GM21737 (cell line): ENCODE measurements around the gene TRAK2.
"Not testable (repeated sequence)": the region's sequence is repeated elsewhere in the genome, so short reads cannot be mapped to it uniquely, and the experiment has no call there.

ENCODE experiments used
- ATAC-seq: cut with Tn5 transposase; IDR thresholded peaks from one replicate; pipeline ENCODE4 v1.9.1; 2021; ENCODE audit warnings: mild to moderate bottlenecking, moderate library complexity; ENCODE audit not compliant: unreplicated experiment

The TRAK2 gene, protein sequence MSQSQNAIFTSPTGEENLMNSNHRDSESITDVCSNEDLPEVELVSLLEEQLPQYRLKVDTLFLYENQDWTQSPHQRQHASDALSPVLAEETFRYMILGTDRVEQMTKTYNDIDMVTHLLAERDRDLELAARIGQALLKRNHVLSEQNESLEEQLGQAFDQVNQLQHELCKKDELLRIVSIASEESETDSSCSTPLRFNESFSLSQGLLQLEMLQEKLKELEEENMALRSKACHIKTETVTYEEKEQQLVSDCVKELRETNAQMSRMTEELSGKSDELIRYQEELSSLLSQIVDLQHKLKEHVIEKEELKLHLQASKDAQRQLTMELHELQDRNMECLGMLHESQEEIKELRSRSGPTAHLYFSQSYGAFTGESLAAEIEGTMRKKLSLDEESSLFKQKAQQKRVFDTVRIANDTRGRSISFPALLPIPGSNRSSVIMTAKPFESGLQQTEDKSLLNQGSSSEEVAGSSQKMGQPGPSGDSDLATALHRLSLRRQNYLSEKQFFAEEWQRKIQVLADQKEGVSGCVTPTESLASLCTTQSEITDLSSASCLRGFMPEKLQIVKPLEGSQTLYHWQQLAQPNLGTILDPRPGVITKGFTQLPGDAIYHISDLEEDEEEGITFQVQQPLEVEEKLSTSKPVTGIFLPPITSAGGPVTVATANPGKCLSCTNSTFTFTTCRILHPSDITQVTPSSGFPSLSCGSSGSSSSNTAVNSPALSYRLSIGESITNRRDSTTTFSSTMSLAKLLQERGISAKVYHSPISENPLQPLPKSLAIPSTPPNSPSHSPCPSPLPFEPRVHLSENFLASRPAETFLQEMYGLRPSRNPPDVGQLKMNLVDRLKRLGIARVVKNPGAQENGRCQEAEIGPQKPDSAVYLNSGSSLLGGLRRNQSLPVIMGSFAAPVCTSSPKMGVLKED

DNA sequence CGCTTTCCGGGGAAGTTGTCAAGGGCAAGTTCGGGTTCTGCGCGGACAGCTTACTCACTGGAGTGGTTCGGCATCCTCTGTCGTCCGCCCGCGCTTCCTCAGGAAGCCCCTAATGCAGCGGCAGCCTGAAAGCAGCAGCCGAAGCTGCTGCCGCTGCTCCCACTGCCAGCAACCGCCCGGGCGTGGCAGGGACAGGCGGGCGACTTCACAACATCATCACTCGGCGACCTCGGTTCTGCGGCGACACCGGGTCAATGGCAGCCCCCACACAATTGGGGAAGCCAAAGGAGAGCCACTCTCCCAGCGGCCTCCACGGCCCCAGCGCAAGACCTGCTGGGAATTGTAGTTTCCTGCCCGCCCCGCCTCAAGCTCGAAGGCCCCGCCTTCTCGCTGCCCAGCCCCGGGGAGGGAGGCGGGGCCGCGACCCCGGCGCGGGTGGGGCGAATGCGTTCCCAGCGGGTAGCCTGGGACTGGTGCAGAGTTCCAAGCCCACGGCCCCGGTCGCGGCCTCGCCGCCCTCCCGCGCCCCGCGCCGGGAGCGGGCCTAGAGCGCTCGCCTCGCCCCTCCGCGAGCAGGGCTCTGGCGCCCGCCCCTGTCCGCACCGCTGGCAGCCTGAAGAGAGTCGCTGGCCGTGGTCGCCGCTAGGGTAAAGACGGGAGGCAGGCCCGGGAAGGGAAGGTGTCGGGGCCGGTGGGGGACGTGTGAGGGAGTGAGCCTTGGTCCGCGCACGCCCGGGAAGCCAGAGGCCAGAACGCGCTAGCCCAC is at the start of gene TRAK2, which contains the start of gene STRADB:
TRAK2 (minus strand) TSS at position 167 of the 766 bp plus-strand sequence. CDS start 30,951 bp downstream, outside the sequence.
STRADB (plus strand) TSS at position 449 of the 766 bp plus-strand sequence. CDS start 3,101 bp downstream, outside the sequence.
- ATAC-seq, result peak; percentile 97

DNA sequence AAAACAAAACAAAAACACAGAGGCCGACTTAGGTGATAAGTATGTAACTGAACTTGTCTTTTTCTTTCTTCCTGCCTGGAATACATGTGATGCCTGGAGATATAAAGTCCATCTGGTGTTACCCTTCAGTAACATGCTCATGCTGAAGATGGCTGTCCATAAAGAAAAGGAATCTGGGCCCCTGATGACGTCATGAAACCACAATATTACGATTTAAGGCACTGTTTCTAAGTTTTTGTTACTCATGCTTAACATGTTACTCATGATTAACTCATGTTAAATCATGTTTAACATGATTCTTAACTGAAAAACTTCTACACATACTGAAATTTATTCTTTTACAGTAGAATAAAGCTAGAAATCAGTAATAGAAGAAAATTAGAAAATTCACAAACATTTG is 49.3 kb upstream of the TRAK2 start:
- no peak for ATAC-seq

DNA sequence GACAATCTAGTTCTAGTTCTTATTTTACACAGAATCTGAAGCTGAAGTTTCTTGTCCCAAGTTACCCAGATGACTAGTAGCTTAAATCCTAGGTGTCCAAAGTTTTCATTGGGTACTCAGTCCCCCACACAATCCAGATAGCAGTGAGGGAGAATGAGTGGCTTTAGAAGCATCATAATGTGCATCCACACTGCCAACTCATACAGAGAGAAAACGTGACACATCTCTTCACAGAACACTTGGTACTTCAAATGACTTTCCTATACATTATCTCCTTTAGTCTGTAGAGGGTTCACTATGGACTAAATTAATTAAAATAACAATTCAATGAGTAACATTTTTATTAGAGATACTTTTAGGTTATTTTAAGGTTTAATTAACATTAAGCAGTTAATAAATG is 45.5 kb upstream of the TRAK2 start:
- ATAC-seq, result no peak

DNA sequence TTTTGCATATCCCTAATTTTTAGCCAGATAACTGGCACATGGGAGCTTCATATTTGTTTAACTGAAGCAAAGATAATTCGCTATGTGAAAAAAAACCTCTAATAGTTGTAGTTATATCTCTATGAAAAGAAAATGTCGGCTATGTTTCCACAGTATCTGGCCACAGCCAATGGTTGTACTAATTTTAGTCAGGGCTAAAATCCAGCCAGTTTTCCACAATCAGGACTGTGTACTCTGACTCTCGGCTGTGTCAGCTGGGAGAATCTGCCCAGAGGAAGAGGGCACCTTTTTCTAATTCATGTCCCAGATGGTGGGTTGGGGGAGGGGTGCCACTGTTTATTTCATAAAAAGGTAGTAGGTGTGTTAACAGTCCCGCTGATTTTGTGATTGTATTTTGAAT is 39.0 kb upstream of the TRAK2 start:
- ATAC-seq, result no peak

DNA sequence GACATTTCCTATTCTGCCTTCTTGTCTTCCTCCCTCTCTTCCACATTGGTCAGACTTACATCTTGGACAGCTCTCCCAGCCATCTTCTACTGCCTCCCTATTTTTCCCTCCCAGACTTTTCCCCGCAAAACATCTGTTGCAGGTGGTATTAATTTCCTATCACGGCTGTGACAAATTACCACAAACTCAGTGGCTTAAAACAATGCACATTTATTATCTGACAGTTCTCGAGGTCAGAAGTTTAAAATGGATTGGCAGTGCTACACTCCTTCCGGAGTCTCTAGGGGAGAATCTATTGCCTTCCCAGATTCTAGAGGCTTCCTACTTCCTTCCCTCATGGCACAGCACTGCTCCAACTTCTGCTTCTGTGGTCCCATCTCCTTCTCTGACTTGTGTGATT is 33.5 kb upstream of the TRAK2 start:
- ATAC-seq, result no peak

DNA sequence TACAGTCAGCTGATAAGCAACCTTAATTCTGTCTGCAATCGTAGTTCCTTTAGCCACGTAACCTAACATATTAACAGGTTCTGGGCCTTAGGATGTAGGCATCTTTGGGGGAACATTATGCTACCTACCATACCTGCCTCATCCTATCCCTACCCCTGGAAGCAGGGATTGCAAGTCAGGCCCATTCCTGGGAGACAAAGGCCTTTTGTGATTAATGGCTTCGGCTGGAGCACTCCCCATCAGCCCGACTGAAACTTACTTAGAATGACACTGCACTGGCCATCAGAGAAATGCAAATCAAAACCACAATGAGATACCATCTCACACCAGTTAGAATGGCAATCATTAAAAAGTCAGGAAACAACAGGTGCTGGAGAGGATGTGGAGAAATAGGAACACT is 32.5 kb upstream of the TRAK2 start:
- ATAC-seq, result not testable (repeated sequence)

DNA sequence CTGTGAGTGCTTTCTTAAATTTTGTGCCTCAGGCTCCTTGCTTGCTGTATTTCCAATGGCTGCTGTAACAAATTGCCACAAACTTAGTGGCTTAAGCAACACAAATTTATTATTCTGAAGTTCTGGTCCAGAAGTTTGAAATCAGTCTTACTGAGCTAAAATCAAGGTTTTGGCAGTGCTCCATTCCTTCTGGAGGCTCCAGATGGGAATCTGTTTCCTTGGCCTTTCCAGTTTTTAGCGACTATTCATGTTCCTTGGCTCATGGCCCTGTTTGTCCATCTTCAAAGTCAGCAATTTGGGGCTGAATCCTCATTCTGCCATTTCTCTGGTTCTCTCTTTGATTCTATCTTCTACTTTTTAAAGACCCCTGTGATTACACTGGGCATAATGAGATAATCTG is 32.1 kb upstream of the TRAK2 start:
- no peak for ATAC-seq

DNA sequence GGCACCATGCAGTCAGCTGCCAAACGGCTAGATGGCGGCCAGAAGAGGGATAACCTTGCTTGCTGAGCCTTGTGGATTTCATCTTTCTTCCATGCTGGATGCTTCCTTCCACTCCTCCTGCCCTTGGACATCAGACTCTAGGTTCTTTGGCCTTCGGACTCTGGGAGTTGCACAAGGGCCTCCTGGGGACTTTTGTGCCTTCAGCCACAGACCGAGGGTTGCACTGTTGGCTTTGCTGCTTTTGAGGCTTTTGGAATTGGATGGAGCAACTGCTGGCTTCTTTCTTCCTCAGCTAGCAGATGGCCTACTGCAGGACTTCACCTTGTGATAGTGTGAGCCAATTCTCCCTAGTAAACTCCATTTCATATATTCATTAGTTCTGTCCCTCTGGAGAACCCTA is 31.3 kb upstream of the TRAK2 start:
- no peak for ATAC-seq

DNA sequence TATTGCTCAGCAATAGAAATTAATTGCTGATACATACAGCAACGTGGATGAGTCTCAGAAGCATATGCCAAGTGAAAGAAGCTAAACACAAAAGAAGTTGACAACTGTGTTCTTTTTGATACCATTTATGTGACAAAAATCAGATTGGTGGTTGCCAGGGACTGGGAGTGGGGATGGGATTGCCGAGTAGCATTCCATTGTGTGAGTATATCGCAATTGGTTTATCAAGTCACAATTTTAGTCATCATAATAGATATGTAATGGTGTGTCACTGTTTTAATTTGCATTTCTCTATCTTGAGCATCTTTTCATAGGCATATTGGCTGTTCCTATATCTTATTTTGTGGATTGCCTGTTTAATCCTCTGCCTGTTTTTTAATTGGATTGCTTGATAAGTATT is 21.2 kb upstream of the TRAK2 start:
- ATAC-seq, result no peak

DNA sequence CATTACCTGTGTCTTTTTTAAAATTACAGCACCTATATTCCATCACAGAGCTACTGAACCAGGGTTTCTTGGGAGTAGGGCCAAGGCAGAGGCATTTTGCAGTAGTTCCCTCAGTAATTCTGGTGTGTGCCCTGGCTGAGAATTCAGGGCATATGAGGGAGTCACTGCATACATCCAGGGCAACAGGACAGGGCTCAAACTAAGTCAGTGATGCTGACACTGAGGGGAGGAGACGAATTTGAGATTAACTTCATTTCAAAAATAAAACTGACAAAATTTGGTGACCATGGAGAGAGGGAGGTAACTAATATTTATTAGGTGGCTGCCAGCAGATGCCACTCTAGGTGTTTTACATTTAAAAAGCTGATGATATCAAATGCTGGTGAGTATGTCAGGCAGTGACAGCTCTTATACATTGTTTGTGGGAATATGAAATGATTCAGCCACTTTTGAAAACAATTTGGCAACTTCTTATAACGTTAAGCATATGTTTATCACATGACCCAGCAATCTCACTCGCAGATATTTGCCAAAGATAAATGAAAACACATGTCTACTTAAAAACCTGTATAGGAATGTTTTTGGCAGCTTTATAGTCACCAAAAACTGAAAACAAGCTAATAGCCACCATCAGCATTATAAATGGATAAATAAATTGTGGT is 20.6 kb upstream of the TRAK2 start:
- ATAC-seq, result no peak

DNA sequence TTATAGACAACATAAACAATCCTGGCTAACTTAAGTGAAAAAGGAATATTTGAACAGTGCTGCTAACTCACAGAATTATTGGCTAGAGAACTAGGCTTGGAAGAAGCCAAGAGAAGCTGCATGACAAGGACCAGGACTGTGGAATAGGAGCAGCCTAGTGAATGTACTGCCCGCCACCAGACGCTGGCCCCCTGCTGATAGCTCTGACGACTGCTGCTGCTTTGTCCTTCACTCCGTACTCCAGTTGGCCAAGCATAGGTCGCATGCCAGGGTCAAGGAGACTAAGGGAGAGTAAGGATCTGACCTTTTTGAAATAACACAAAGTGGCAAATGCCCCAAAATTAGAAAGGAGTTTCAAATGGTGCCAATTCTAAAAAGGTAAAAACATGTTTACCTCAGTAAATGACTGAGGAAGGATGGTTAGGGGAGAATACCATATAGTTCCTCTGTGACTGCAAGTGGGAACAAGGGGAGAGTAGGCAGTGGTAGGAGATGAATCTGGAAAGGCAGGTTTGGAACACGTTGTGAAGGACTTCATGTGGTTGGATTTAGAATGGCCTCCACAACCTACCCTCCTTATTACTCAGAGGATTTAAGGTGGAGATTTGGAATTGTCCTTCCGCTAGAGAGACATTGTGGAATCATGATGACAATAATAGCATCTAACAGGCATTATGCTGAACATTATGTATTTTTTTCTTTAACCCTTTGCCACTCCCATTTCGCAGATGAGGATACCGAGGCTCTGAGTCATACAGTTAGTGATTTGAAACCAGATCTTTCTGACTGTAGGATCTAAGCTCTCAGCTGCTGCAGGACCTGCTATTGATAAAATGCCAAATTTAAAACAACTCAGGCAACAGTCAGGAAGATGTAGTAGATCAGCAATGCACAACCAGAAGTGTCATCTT is 19.8 kb upstream of the TRAK2 start:
- ATAC-seq, result no peak

DNA sequence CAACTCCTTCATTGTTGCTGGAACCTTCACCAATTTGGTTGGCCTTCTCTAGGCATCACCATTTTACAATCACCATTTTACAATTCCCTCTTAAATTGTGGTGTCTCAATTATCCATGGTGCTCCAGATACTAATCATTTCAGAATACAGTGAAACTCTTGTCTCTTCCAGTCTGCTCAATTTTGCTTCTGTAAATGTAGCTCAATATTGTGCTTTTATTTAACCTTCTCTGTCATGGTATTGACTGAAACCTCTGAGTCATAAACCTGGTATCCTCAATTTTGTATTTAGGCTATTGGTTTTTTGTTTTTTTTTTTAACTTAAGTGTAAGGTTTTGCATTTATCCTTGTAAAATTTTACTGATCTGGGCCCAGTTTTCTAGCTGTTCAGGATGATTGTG is 16.4 kb upstream of the TRAK2 start:
- ATAC-seq, result no peak

DNA sequence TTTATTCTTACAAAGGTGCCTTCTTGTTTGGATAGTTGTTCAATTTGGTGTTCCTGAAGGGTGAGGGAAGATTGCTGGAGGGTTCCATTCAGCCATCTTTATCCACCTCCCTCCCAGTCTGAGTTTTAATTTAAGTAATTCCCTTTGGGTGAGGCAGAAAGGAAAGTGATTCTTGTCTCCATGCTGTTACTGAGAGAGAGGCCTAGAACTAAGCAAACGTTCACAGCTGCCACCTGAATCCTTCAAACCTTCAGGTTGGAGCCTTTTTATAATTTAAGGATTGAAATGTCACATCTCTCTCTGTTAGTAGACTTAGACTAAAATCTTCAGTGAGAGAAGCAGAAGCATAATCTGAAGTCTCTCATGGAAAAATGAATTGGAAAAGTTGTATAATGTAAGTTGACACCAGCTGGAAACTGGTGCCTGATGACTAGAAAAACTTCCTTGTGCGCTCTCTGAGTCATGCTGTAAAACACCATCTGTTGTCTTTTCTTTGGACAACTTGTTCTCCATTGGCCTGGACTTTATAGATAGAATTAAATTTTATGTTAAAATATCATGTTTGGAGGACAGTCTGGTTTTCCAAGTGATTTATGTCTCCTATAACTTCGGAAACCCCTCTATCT is 14.9 kb upstream of the TRAK2 start:
- ATAC-seq, result no peak

DNA sequence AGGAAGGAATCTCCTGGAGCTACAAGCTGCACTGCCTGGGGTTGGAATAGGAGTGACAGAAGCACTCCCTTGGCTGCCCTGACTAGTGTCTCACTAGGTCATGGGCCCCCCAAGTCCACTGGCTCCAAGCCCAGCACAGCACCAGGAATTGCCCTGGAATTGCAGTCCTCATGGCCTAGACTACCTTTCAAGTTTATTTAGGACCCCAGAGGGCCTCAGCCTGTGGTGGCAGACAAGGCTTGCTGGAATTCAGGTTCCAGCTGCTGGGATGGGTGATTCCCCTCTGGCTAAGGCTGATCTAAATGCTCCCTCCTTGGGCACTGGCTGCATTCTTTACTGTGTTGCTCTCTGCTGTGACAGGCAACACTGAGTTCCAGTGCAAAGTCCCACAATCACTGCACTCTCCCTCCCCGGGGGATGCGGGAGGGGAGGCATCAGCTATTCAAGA is 14.3 kb upstream of the TRAK2 start:
- no peak for ATAC-seq

DNA sequence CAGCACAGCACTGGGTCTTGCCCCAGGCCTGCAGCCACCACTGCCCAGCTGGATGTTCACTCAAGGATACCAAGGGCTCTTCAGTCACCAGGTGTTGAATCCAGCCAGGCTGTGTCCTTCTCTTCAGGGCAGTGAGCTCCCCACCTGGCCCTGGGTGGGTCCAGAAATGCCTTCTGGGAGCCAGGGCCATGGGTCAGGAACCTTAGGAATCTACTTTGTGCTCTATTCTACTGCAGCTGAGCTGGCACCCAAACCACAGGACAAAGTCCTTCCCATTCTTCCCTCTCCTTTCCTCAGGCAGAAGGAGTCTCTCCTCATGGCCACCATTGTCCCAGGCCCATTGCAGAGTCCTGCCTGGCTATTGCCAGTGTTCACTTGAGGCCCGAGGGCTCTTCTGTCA is 13.3 kb upstream of the TRAK2 start:
- no peak for ATAC-seq

DNA sequence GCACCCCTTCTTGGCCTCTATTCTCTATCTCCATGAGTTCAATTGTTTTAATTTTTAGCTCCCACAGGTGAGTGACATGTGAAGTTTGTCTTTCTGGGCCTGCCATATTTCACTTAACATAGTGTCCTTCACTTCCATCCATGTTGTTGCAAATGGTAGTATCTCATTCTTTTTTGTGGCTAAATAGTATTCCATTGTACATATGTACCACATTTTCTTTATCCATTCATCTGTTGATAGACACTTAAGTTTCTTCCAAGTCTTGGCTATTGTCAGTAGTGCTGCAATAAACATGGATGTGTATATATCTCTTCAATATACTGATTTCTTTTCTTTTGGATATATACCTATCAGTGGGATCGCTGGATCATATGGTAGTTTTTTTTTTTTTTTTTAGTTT is 9.3 kb upstream of the TRAK2 start:
- no peak for ATAC-seq

DNA sequence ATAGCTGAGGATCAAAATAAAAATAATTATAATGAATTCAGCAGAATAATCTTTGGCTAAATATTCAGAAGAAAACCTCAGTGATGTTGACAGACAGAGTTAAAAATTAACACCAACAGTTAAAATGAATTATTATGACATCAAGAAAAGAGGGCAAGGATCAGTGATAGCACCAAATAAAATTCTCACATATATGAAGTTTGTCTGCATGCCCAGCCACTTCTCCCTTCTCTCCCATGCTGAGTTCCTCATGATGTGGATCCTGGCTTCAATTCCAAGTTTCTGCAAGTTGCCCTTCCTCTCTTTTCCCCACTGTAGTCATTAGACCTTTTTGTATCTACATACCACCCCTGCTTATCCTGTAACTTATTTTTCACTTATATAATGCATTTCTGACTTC is 7.1 kb upstream of the TRAK2 start:
- ATAC-seq, result no peak

DNA sequence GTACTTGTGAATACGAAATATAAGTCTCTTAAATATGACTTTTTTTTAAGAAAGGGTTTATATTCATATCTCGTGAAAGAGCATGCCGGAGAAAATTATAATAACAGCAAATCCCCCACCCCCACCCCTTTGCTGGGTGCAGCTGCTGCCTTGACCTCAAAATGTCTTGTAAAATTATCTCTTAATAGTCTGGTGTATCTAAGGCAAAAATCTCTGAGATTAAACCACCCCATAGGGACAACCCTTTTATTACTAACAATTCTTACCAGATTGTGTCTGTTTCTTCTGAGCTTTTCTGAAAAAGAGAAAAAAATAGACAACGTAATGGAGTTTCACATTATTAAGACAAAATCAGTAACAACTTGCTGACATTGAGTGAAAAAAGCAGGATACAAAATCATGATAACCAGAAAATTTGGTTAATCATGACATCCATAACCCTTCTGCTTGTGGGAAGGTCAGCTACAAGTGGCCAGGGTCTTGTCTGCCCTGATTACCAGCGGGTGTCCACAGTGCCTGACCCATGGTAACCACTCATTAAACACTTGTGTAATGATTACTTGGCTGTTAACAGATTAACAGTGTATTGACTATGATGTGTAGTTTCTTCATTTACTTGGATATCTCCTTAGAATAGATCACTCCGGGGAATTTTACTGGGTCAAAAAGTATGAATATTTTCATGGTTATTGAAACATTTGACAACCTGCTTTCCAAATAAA is 1.8 kb upstream of the TRAK2 start:
- ATAC-seq, result no peak
